Gastrocnemius medialis (tissue), 4 donors: ENCODE data around the gene PFKP. TPM values are rescaled to one million over a fixed set of nuclear protein-coding genes. Genes with fewer than 3 reads are reported as not detected.

Experiments
- ATAC-seq, 2 donors: fragments of 150-250 bp; one replicate each; pipeline ENCODE4 v1.9.1; 2016
- DNase-seq, 2 donors: peaks; one replicate each; pipeline ENCODE4 v3.0.0-alpha.2; 2019
- H3K27ac ChIP-seq, 4 donors: fragments of 200-600 bp; sonication (generic); 1 replicate in 1 of 4; 2 replicates in 3 of 4; pipeline ENCODE4 v1.5.1; 2016 to 2018; ENCODE audit warnings: mild to moderate bottlenecking in 2 of 4, moderate library complexity in 1 of 4
- H3K27me3 ChIP-seq, 3 donors: fragments of 200-600 bp; sonication (generic) in 2 of 3; 1 replicate in 1 of 3; 2 replicates in 2 of 3; pipeline versions ENCODE4 v1.5.1 to v1.6.0; 2016 to 2019; ENCODE audit warnings: mild to moderate bottlenecking in 1 of 3, moderate library complexity in 1 of 3
- H3K36me3 ChIP-seq, 2 donors: fragments of 200-600 bp; sonication (generic) in 1 of 2; one replicate each; pipeline ENCODE4 v1.5.1; 2017 to 2018
- H3K4me1 ChIP-seq, 2 donors: fragments of 200-600 bp; sonication (generic) in 1 of 2; one replicate each; pipeline ENCODE4 v1.5.1; 2016 to 2017; ENCODE audit warnings: mild to moderate bottlenecking in 2 of 2
- H3K4me3 ChIP-seq, 4 donors: fragments of 200-600 bp; sonication (generic) in 3 of 4; 1 replicate in 1 of 4; 2 replicates in 3 of 4; pipeline ENCODE4 v1.5.1; 2016 to 2019; ENCODE audit warnings: mild to moderate bottlenecking in 2 of 4
- H3K9me3 ChIP-seq, 3 donors: fragments of 200-600 bp; sonication (generic) in 2 of 3; 1 replicate in 1 of 3; 2 replicates in 2 of 3; pipeline ENCODE4 v1.5.1; 2016 to 2019
- POLR2A ChIP-seq, 2 donors: fragments of 450-650 bp; IDR thresholded peaks; one replicate each; pipeline ENCODE4 v1.6.1; 2017; ENCODE audit warnings: antibody characterized with exemption in 2 of 2, mild to moderate bottlenecking in 2 of 2, moderate library complexity in 2 of 2
- in situ Hi-C, 4 donors: fragments of 200-750 bp; cut with MboI; loops; one replicate each; pipeline versions ENCODE4 v1.15.0 to v1.8.0; 2017; ENCODE audit warnings: low sequenced_read_pairs in 4 of 4
- intact Hi-C: fragments of 100-400 bp; cut with DNase I; formaldehyde crosslinking; loops from one replicate; pipeline ENCODE4 v1.15.1; 2023; ENCODE audit warnings: low total_unique reads
- total RNA-seq, 4 donors: library from RNA; depleted of rRNA; stranded (reverse); fragments of >200 nt; gene quantifications; one replicate each; pipeline versions ENCODE4 v1.1.0 to v1.2.3, GENCODE V29; 2016
- TF ChIP-seq, protein P1 (sequence below), 5 experiments: fragments of 450-650 bp in 3 of 5; fragments of 200-600 bp in 2 of 5; sonication (generic) in 2 of 5; IDR thresholded peaks in 4 of 5; conservative IDR thresholded peaks in 1 of 5; 1 replicate in 4 of 5; 2 replicates in 1 of 5; pipeline ENCODE4 v1.5.1; 2016 to 2019; ENCODE audit warnings: antibody characterized with exemption in 5 of 5, mild to moderate bottlenecking in 3 of 5, moderate library complexity in 3 of 5

PFKP gene
- total RNA-seq, 4 donors from 2014 or later: 21.3 to 171 (median 38.9) TPM

GRCh38 chr10:3036155-3037021 is 31.0 kb upstream of the PFKP start:
- Histone ChIP-seq H3K9me3 (no peaks in the 10 kb centered on the region), H3K4me3 (no peak overlapping the region), H3K4me1 (no peaks in the 10 kb centered on the region), H3K36me3 (no peaks in the 10 kb centered on the region), H3K27me3 (no peaks in the 10 kb centered on the region), H3K27ac (no peak overlapping the region)
- in situ Hi-C loops: no loop called here
- TF ChIP-seq, protein P1, sequence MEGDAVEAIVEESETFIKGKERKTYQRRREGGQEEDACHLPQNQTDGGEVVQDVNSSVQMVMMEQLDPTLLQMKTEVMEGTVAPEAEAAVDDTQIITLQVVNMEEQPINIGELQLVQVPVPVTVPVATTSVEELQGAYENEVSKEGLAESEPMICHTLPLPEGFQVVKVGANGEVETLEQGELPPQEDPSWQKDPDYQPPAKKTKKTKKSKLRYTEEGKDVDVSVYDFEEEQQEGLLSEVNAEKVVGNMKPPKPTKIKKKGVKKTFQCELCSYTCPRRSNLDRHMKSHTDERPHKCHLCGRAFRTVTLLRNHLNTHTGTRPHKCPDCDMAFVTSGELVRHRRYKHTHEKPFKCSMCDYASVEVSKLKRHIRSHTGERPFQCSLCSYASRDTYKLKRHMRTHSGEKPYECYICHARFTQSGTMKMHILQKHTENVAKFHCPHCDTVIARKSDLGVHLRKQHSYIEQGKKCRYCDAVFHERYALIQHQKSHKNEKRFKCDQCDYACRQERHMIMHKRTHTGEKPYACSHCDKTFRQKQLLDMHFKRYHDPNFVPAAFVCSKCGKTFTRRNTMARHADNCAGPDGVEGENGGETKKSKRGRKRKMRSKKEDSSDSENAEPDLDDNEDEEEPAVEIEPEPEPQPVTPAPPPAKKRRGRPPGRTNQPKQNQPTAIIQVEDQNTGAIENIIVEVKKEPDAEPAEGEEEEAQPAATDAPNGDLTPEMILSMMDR (IDR thresholded peaks at IDR 0.05 in 4 of 5, conservative IDR thresholded peaks at IDR 0.05 in 1 of 5): no peak
- no peak for TF ChIP-seq POLR2A (IDR thresholded peaks at IDR 0.05)
- intact Hi-C loops: no loop called here
- ATAC-seq (no peak), DNase-seq (no peak)

DNA sequence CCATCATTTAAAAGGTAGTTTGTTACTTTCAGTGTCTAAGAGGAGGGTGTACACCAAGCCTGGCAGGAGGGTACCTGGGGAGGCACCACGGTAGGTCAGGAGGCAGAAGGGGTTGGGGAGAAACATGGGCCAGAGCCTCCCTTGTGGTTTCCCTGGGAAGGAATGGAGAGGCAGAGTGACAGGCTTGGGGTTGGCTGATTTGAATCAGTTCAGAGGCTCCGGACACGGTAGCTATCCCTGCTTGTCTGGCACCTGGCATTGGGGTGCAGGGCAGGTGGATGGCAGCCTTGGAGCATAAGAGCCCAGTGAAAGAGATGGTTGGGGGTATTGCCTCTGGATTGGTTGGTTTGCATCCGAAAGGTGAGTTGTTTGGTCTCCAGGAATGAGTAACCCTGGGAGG is 30.2 kb upstream of the PFKP start:
- H3K27ac ChIP-seq: no peak overlapping the region
- H3K27me3 ChIP-seq: no peaks in the 10 kb centered on the region
- ATAC-seq (no peak), DNase-seq (no peak)
- intact Hi-C loops (no loop called here), in situ Hi-C loops (no loop called here)
- H3K36me3 ChIP-seq: no peaks in the 10 kb centered on the region
- no peak overlapping the region for H3K4me3 ChIP-seq
- no peaks in the 10 kb centered on the region for H3K4me1 ChIP-seq
- no peaks in the 10 kb centered on the region for H3K9me3 ChIP-seq
- no peak for TF ChIP-seq POLR2A (IDR thresholded peaks at IDR 0.05)
- TF ChIP-seq, protein P1 (IDR thresholded peaks at IDR 0.05 in 4 of 5, conservative IDR thresholded peaks at IDR 0.05 in 1 of 5): no peak

- DNase-seq (no peak), ATAC-seq (no peak)
- Histone ChIP-seq H3K36me3 (no peaks in the 10 kb centered on the region), H3K27me3 (no peaks in the 10 kb centered on the region), H3K4me1 (no peaks in the 10 kb centered on the region), H3K4me3 (no peak overlapping the region), H3K9me3 (no peaks in the 10 kb centered on the region), H3K27ac (no peak overlapping the region)
- in situ Hi-C loops: no loop called here
- intact Hi-C loops: no loop called here
- no peak for TF ChIP-seq POLR2A (IDR thresholded peaks at IDR 0.05)
- TF ChIP-seq, protein P1 (IDR thresholded peaks at IDR 0.05 in 4 of 5, conservative IDR thresholded peaks at IDR 0.05 in 1 of 5): no peak
Measured at GRCh38 chr10:3040069-3040468, 27.3 kb upstream of the PFKP start.

GRCh38 chr10:3042589-3042988 is 24.8 kb upstream of the PFKP start:
- no peaks in the 10 kb centered on the region for H3K36me3 ChIP-seq
- H3K4me1 ChIP-seq: no peaks in the 10 kb centered on the region
- no peaks in the 10 kb centered on the region for H3K27me3 ChIP-seq
- in situ Hi-C loops (no loop called here), intact Hi-C loops (loop anchor here (2.0 kb wide), 1 partner anchor 114 kb away; no protein-coding TSS in a partner anchor)
- no peak overlapping the region for H3K4me3 ChIP-seq
- no peaks in the 10 kb centered on the region for H3K9me3 ChIP-seq
- DNase-seq: no peak
- H3K27ac ChIP-seq: no peak overlapping the region
- TF ChIP-seq, protein P1 (IDR thresholded peaks at IDR 0.05 in 4 of 5, conservative IDR thresholded peaks at IDR 0.05 in 1 of 5): no peak
- TF ChIP-seq POLR2A (IDR thresholded peaks at IDR 0.05): no peak
- ATAC-seq: no peak
